Measurements from ENCODE around the gene RTN4.
"Not testable (repeated sequence)": the region's sequence is repeated elsewhere in the genome, so short reads cannot be mapped to it uniquely, and the experiment has no call there.

RTN4 gene

DNA sequence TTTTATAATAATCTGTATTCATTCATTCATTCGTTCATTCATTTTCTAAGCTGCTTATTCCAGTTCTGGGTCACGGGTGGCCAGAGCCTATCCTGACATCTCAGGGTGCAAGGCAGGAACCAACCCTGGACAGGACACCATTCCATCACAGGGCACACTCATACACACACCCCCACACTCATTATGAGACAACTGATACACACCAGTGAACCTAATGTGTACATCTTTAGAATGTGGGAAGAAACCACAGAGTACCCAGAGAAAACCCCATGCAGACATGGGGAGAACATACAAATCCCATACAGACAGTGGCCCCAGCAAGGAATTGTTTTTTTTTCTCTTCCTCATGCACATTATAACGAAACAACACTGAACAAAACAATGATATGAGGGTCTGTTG is 54.7 kb downstream of the RTN4 start:
- Histone ChIP-seq H3K4me1 (ENCODE audit: control insufficient read depth, insufficient read depth, low read length) (peaks cover 17% of the 10 kb centered on the region), H3K4me3 (ENCODE audit: low read length) (no peak overlapping the region), H3K9ac (ENCODE audit: low read length) (no peak overlapping the region), H3K27me3 (ENCODE audit: control insufficient read depth, insufficient read depth, low read length) (no peaks in the 10 kb centered on the region), H3K36me3 (ENCODE audit: control insufficient read depth, insufficient read depth, low read length) (no peaks in the 10 kb centered on the region), H3K9me3 (ENCODE audit: control insufficient read depth, low read length) (no peaks in the 10 kb centered on the region)

DNA sequence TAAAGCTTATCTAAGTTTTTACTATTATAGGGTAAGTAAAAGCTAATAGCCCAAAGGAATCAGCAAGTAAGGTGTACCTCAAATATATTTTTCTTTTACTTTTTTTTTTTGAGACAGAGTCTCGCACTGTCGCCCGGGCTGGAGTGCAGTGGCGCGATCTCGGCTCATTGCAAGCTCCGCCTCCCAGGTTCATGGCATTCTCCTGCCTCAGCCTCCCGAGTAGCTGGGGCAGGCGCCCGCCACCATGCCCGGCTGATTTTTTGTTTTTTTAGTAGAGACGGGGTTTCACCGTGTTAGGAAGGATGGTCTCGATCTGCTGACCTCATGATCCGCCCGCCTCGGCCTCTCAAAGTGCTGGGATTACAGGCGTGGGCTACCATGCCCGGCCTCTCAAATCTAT is 59.6 kb downstream of the RTN4 start:
- H3K9ac ChIP-seq (ENCODE audit: low read length); H3K9me3 ChIP-seq (ENCODE audit: control insufficient read depth, low read length); H3K36me3 ChIP-seq (ENCODE audit: control insufficient read depth, insufficient read depth, low read length); H3K4me3 ChIP-seq (ENCODE audit: low read length); H3K4me1 ChIP-seq (ENCODE audit: control insufficient read depth, insufficient read depth, low read length); H3K27me3 ChIP-seq (ENCODE audit: control insufficient read depth, insufficient read depth, low read length): not testable (repeated sequence)

DNA sequence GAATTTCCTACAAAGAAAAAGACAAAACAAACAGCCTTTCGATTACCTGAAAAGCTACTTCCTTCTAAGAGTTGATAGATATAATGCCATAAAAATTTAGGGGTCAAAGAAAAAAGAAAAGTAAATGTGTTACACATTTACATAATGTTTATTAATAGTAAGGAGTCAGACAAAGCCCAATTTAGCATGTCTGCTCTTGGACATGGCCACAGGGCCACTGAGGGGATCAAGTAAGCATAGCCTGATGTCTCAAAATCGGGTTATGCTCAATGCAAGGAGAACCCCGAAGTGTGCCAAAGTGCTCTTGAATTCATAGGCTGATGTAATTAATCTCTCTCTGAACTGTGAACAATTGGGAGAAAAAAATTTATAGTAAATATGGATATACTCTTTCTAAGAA is 61.6 kb downstream of the RTN4 start:
- H3K4me3 ChIP-seq (ENCODE audit: low read length), result no peak overlapping the region
- no peaks in the 10 kb centered on the region for H3K9me3 ChIP-seq (ENCODE audit: control insufficient read depth, low read length)
- H3K27me3 ChIP-seq (ENCODE audit: control insufficient read depth, insufficient read depth, low read length), result no peaks in the 10 kb centered on the region
- no peaks in the 10 kb centered on the region for H3K36me3 ChIP-seq (ENCODE audit: control insufficient read depth, insufficient read depth, low read length)
- H3K9ac ChIP-seq (ENCODE audit: low read length), result no peak overlapping the region
- H3K4me1 ChIP-seq (ENCODE audit: control insufficient read depth, insufficient read depth, low read length), result peaks cover 12% of the 10 kb centered on the region

DNA sequence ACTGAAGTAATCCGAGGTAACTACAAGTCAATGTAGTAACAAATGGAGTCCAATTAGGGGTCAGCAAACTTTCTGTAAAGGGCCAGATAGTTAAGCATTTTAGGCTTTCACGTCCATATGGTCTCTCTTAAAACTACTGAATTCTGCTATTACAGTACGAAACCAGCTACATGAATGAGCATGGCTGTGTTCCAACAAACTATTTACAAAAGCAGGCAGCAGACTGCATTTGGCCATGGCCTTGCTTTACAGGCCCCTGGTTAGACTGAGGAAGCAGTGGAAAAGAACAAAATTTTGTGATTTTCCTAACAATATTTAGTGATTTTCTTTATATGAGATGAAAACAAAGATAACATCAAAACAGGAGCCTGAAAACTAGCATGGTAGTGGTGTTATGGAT is 64.0 kb downstream of the RTN4 start:
- no peak overlapping the region for H3K9ac ChIP-seq (ENCODE audit: low read length)
- H3K27me3 ChIP-seq (ENCODE audit: control insufficient read depth, insufficient read depth, low read length), result no peaks in the 10 kb centered on the region
- H3K36me3 ChIP-seq (ENCODE audit: control insufficient read depth, insufficient read depth, low read length), result no peaks in the 10 kb centered on the region
- no peaks in the 10 kb centered on the region for H3K9me3 ChIP-seq (ENCODE audit: control insufficient read depth, low read length)
- H3K4me1 ChIP-seq (ENCODE audit: control insufficient read depth, insufficient read depth, low read length), result peaks cover 4% of the 10 kb centered on the region
- no peak overlapping the region for H3K4me3 ChIP-seq (ENCODE audit: low read length)

DNA sequence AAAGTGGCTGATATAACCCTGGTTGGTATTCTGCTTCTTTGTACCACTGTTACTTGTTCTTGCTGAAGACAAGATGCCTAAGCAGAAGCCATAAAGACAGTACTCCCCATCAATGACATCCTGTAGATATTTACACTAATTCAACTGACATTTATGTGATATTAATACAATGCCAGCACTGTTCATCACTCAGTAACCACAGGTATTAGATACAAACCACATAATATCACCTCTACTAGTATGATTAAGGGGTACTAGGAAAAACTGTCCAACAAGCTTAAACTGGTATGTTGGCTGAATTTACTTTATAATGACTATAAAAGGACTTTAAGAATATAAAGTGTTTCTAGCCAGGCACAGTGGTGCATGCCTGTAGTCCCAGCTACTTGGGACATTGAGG is 65.8 kb downstream of the RTN4 start:
- Histone ChIP-seq H3K9ac (ENCODE audit: low read length) (no peak overlapping the region), H3K27me3 (ENCODE audit: control insufficient read depth, insufficient read depth, low read length) (no peaks in the 10 kb centered on the region), H3K36me3 (ENCODE audit: control insufficient read depth, insufficient read depth, low read length) (no peaks in the 10 kb centered on the region), H3K4me1 (ENCODE audit: control insufficient read depth, insufficient read depth, low read length) (peaks cover 7% of the 10 kb centered on the region), H3K4me3 (ENCODE audit: low read length) (no peak overlapping the region), H3K9me3 (ENCODE audit: control insufficient read depth, low read length) (no peaks in the 10 kb centered on the region)

DNA sequence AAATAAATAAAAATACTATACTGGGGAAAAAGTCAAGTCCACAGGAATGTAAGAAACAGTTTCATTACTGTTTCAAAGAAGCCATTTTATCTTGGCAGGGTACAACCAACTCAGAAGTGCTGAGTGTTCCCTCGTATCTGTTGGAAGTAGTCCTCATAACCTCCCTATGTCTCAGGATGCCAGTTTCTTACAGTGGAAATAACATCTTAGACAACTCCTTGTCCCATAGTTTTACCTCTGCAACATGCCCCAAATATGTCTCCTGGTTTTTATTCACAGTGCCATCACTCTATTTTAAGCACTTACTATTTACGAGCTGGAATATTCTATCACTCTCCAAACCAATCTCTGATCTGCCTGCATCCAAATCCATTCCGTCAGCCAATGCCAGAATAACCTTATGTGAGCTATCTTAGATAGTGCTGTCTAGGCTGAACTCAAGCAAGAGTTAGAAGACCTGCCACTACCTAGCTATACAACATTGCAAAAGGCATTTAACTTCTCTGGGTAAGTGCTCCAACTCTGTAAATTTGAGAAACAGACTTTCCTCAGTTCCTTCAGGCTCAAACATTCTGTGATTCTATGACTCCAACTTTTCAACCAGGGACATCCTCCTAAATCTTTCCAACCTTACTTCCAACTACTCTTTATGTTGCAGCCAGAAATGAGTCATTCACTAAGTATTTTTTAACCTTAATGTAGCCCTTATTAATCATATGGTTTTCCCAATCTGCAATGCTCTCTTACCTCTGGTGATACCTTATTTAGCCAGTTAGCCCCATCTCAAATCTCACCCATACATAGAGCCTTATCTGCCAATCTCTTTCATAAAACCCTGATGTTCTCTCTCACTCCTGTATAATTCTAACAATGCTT is 66.7 kb downstream of the RTN4 start:
- H3K4me1 ChIP-seq (ENCODE audit: control insufficient read depth, insufficient read depth, low read length), result peaks cover 7% of the 10 kb centered on the region
- H3K9ac ChIP-seq (ENCODE audit: low read length), result no peak overlapping the region
- H3K9me3 ChIP-seq (ENCODE audit: control insufficient read depth, low read length), result no peaks in the 10 kb centered on the region
- no peaks in the 10 kb centered on the region for H3K27me3 ChIP-seq (ENCODE audit: control insufficient read depth, insufficient read depth, low read length)
- H3K4me3 ChIP-seq (ENCODE audit: low read length), result no peak overlapping the region
- H3K36me3 ChIP-seq (ENCODE audit: control insufficient read depth, insufficient read depth, low read length), result no peaks in the 10 kb centered on the region

DNA sequence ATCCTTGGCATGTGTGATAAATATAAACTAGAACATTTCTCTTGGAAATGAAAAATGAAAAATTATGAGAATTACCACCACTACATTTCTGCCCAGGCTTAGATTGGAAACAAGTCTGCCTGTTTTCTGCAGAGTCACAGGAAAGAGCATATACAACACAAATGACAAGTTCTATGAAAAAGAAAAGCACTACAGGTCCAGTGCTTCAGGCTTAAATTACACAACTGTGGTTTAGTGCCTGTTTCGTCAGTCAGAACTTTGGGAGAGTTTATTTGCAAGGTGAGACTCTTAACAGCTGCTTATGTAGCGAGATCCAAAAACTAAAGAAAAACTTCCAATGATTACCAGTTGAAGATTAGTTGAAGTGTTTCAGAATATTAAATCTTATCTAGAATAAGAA is 68.9 kb downstream of the RTN4 start:
- no peaks in the 10 kb centered on the region for H3K36me3 ChIP-seq (ENCODE audit: control insufficient read depth, insufficient read depth, low read length)
- H3K27me3 ChIP-seq (ENCODE audit: control insufficient read depth, insufficient read depth, low read length), result no peaks in the 10 kb centered on the region
- H3K9ac ChIP-seq (ENCODE audit: low read length), result no peak overlapping the region
- H3K4me1 ChIP-seq (ENCODE audit: control insufficient read depth, insufficient read depth, low read length), result peaks cover 7% of the 10 kb centered on the region
- no peak overlapping the region for H3K4me3 ChIP-seq (ENCODE audit: low read length)
- no peaks in the 10 kb centered on the region for H3K9me3 ChIP-seq (ENCODE audit: control insufficient read depth, low read length)

DNA sequence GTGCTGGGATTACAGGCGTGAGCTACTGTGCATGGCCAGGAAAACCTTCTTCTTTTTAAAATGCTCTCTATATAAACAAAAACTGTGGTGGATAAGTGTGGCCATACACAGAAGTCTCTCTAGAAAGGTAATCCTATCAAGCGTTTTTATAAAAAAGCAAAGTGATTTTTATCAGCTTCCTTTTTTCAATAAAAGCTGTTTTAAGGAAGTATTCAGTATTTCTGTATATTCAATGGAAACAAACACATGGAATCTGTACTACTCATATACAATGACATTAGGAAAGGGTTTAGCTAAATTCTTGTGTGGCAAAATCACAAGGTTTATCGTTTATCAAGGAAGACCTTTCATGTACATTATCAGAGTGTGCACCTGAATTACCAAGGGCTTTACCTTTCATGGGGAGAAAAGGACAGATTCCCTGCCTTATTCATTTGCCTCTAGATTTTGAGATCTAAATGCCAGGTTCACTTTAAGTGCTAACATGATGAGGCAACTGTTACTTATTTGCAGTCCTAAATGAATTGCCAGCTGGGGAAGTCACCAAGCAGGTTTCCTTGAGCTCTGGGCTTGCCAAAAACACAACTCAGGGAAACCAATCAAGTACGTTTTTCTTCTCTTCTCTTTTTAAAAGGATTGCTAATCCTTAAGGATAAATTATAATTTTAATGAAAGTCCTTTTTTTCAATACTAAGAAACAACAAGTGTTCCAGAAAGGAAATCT is 70.8 kb downstream of the RTN4 start:
- Histone ChIP-seq H3K9me3 (ENCODE audit: control insufficient read depth, low read length) (no peaks in the 10 kb centered on the region), H3K36me3 (ENCODE audit: control insufficient read depth, insufficient read depth, low read length) (no peaks in the 10 kb centered on the region), H3K27me3 (ENCODE audit: control insufficient read depth, insufficient read depth, low read length) (no peaks in the 10 kb centered on the region), H3K9ac (ENCODE audit: low read length) (no peak overlapping the region), H3K4me3 (ENCODE audit: low read length) (no peak overlapping the region), H3K4me1 (ENCODE audit: control insufficient read depth, insufficient read depth, low read length) (peaks cover 7% of the 10 kb centered on the region)

DNA sequence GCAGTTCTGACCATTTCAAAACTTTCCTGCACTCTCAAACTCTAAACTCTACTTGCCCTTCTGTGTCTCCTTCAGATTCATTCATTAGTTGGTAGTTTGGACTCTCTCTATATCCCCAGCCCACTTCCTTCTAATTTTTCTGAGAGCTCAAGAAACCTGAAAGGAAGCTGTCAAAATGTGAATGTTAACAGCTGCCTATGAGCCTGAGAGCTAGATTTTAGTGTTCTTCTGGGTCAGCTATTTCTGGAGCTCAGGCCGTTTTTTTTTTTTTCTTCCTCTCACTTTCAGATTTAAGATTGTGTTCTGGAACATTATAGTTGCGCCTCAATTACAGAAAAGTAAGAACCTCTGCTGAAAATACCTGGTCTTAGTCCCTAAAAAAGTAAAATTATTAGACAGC is 73.1 kb downstream of the RTN4 start:
- no peaks in the 10 kb centered on the region for H3K9me3 ChIP-seq (ENCODE audit: control insufficient read depth, low read length)
- peaks cover 3% of the 10 kb centered on the region for H3K4me1 ChIP-seq (ENCODE audit: control insufficient read depth, insufficient read depth, low read length)
- H3K4me3 ChIP-seq (ENCODE audit: low read length), result no peak overlapping the region
- no peak overlapping the region for H3K9ac ChIP-seq (ENCODE audit: low read length)
- no peaks in the 10 kb centered on the region for H3K36me3 ChIP-seq (ENCODE audit: control insufficient read depth, insufficient read depth, low read length)
- H3K27me3 ChIP-seq (ENCODE audit: control insufficient read depth, insufficient read depth, low read length), result no peaks in the 10 kb centered on the region

DNA sequence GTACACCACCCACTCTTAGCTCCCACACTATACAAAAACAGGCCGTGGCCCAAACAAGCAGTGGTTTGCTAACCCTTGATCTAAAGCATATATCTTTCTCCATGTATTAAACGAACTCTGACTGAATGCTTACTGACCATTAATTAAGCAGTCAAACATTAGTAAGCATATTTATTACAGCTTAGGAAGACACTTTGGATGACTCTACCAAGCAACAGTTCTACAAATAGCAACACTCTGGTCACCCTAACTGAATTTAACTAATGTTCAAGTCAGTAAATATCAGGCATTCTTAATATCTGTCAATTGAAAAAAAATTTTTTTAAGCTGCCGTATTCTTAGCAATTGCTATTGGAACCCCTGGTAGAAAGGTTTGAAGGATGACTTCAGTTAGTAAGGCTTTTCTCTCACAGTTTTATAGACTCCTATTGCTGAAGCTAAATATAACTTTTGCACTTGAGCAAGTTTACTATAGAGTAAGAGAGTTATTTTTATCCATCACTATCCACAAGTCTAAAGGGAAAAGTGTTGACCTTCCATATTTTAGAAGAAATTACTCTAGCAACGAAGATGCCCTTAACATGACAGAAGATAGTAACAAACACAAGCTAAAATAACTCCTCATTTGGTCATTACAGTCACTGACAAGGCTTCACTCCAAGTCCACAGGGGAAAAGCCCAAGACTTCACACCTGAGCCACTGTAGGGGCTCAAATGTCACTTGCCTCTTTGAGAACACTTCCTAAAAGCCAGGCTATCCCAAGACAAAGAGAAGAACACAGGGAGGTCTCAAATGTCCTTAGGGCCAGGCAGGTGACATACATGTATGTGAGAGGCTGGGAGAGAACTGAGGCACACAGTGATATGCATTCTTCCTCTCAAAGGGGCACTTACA is 74.4 kb downstream of the RTN4 start:
- H3K27me3 ChIP-seq (ENCODE audit: control insufficient read depth, insufficient read depth, low read length), result no peaks in the 10 kb centered on the region
- H3K9me3 ChIP-seq (ENCODE audit: control insufficient read depth, low read length), result no peaks in the 10 kb centered on the region
- H3K9ac ChIP-seq (ENCODE audit: low read length), result no peak overlapping the region
- H3K36me3 ChIP-seq (ENCODE audit: control insufficient read depth, insufficient read depth, low read length), result no peaks in the 10 kb centered on the region
- H3K4me3 ChIP-seq (ENCODE audit: low read length), result no peak overlapping the region
- H3K4me1 ChIP-seq (ENCODE audit: control insufficient read depth, insufficient read depth, low read length), result peaks cover 3% of the 10 kb centered on the region

DNA sequence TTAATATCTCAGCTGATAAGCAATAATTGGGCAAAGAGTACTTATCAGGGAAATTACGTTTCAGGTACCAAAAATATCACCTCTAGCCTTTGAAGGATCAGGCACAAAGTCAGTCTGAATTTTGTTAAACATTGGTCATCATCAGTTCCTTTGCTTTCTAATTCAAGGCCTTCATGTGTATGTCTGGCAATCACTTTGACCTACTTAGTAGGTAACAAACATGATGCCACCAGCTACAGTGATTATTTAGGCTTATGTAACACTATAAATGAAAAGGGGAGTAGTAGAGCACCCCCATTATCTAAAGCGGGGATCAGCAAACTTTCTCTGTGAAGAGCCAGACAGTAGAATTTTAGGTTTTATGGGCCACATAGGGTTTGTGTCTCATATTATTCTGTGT is 75.1 kb downstream of the RTN4 start:
- no peak overlapping the region for H3K4me3 ChIP-seq (ENCODE audit: low read length)
- no peak overlapping the region for H3K9ac ChIP-seq (ENCODE audit: low read length)
- no peaks in the 10 kb centered on the region for H3K9me3 ChIP-seq (ENCODE audit: control insufficient read depth, low read length)
- H3K4me1 ChIP-seq (ENCODE audit: control insufficient read depth, insufficient read depth, low read length), result no peaks in the 10 kb centered on the region
- no peaks in the 10 kb centered on the region for H3K36me3 ChIP-seq (ENCODE audit: control insufficient read depth, insufficient read depth, low read length)
- no peaks in the 10 kb centered on the region for H3K27me3 ChIP-seq (ENCODE audit: control insufficient read depth, insufficient read depth, low read length)

DNA sequence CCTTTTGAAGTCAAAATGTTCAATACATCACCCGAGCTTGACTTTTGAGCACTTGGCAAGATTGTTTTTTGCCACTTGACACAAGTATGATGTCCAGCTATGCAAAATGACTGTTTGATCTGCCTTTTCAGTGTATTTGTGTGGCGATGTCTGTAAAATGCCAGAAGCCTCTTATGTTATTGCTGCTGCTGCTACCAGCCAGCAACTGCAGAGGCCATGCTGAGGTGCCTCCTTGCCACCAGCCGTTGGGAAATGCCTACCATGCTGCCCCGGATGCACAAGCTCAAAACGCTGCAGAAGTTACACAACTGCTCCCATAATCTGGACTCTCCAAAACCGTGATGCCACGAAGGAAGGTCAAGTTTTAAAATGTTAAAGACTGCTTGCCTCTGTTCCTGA is 80.3 kb downstream of the RTN4 start:
- Histone ChIP-seq H3K4me1 (ENCODE audit: control insufficient read depth, insufficient read depth, low read length) (no peaks in the 10 kb centered on the region), H3K27me3 (ENCODE audit: control insufficient read depth, insufficient read depth, low read length) (no peaks in the 10 kb centered on the region), H3K4me3 (ENCODE audit: low read length) (no peak overlapping the region), H3K9ac (ENCODE audit: low read length) (no peak overlapping the region), H3K36me3 (ENCODE audit: control insufficient read depth, insufficient read depth, low read length) (peaks cover 4% of the 10 kb centered on the region), H3K9me3 (ENCODE audit: control insufficient read depth, low read length) (no peaks in the 10 kb centered on the region)

Measured in mucosa of stomach (tissue), 1 donor.